ENCODE measurements around the gene SLC2A4RG.

GRCh38 chr20:63704749-63705117 is 34.8 kb upstream of the SLC2A4RG start:
- TF ChIP-seq CTCF (IDR thresholded peaks at IDR 0.05): no peak
- no peak for TF ChIP-seq PBX3 (IDR thresholded peaks at IDR 0.05)
- TF ChIP-seq ELF1 (IDR thresholded peaks at IDR 0.05): no peak
- no peak for TF ChIP-seq FOXM1 (IDR thresholded peaks at IDR 0.05; ENCODE audit: low read depth)
- no peak for TF ChIP-seq TCF12 (IDR thresholded peaks at IDR 0.05)
- no peak for TF ChIP-seq YY1 (IDR thresholded peaks at IDR 0.05; ENCODE audit: low read depth)
- no peak for TF ChIP-seq SIN3A (IDR thresholded peaks at IDR 0.05; ENCODE audit: borderline replicate concordance, low read depth, low read length)
- TF ChIP-seq, protein P1, sequence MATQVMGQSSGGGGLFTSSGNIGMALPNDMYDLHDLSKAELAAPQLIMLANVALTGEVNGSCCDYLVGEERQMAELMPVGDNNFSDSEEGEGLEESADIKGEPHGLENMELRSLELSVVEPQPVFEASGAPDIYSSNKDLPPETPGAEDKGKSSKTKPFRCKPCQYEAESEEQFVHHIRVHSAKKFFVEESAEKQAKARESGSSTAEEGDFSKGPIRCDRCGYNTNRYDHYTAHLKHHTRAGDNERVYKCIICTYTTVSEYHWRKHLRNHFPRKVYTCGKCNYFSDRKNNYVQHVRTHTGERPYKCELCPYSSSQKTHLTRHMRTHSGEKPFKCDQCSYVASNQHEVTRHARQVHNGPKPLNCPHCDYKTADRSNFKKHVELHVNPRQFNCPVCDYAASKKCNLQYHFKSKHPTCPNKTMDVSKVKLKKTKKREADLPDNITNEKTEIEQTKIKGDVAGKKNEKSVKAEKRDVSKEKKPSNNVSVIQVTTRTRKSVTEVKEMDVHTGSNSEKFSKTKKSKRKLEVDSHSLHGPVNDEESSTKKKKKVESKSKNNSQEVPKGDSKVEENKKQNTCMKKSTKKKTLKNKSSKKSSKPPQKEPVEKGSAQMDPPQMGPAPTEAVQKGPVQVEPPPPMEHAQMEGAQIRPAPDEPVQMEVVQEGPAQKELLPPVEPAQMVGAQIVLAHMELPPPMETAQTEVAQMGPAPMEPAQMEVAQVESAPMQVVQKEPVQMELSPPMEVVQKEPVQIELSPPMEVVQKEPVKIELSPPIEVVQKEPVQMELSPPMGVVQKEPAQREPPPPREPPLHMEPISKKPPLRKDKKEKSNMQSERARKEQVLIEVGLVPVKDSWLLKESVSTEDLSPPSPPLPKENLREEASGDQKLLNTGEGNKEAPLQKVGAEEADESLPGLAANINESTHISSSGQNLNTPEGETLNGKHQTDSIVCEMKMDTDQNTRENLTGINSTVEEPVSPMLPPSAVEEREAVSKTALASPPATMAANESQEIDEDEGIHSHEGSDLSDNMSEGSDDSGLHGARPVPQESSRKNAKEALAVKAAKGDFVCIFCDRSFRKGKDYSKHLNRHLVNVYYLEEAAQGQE (IDR thresholded peaks at IDR 0.05; ENCODE audit: low read depth, low read length): no peak
- no peak for TF ChIP-seq RFX5 (IDR thresholded peaks at IDR 0.05; ENCODE audit: low read length)
- no peak for TF ChIP-seq MEF2A (IDR thresholded peaks at IDR 0.05; ENCODE audit: borderline replicate concordance, low read depth)
- TF ChIP-seq FOXJ3 (CRISPR knock-in tag; IDR thresholded peaks at IDR 0.05): no peak

Data from SK-N-SH (cell line).